ENCODE data around the gene UNC45A. TPM values are rescaled to one million over a fixed set of nuclear protein-coding genes. Genes with fewer than 3 reads are reported as not detected.
"Not testable (repeated sequence)": the region's sequence is repeated elsewhere in the genome, so short reads cannot be mapped to it uniquely, and the experiment has no call there.

The UNC45A gene
- total RNA-seq, 1 donor from 2014 or later: 56.2 TPM

DNA sequence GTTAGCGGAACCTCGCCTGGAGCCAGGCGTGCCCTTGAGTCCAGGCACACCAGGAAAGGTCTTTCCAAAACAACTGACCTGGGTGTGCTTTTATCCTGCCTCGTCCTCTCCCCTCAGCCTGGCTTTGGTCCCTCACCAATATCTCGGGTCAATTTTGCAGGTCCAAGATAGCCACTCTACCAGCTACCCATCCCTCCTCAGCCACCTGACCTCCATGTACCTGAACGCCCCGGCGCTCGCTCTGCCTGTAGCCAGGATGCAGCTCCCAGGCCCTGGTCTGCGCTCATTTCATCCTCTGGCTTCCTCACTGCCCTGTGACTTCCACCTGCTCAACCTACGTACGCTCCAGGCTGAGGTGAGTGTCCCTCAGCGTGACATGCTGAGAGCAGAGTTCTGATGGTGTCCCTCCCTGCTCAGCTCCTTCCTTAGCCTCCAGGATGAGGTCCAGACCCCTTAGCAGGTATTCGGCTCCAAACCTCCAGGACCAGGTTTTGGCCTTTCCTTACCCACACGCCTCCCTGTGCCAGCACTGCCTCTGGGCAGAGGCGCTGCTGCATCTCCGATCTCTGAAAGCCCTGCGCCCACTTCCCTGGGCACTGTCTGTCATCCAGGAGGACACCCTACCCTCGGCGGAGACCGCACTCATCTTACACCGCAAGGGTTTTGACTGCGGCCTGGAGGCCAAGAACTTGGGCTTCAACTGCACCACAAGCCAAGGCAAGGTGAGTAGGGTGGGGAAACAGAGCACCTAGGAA is 16.9 kb upstream of the UNC45A start:
- Mint-ChIP-seq H3K36me3 (ENCODE audit: low read depth, unreplicated experiment) (peaks cover 24% of the 10 kb centered on the region), H3K9me3 (ENCODE audit: unreplicated experiment) (no peaks in the 10 kb centered on the region), H3K27me3 (ENCODE audit: low read depth, unreplicated experiment) (peaks cover 2% of the 10 kb centered on the region), H3K4me1 (ENCODE audit: low read depth, unreplicated experiment) (peaks cover 17% of the 10 kb centered on the region), H3K27ac (ENCODE audit: unreplicated experiment) (no peak overlapping the region), H3K4me3 (ENCODE audit: unreplicated experiment) (no peak overlapping the region)
- Histone ChIP-seq H3K36me3 (ENCODE audit: insufficient read depth, low read length) (peaks cover 3% of the 10 kb centered on the region), H4K20me1 (ENCODE audit: insufficient read depth, low read length) (no peaks in the 10 kb centered on the region), H3K79me2 (ENCODE audit: insufficient read depth, low read length) (no peaks in the 10 kb centered on the region), H3K27me3 (ENCODE audit: insufficient read depth, low read length) (no peaks in the 10 kb centered on the region), H3K4me1 (ENCODE audit: insufficient read depth, low read length) (peaks cover 7% of the 10 kb centered on the region), H3K9ac (ENCODE audit: low read length) (no peak overlapping the region), H3K4me2 (ENCODE audit: low read length) (no peak overlapping the region), H3K27ac (ENCODE audit: low read depth, low read length) (no peak overlapping the region), H3K9me3 (ENCODE audit: insufficient read depth, low read depth, low read length) (no peaks in the 10 kb centered on the region), H3K4me3 (ENCODE audit: insufficient read depth, low read depth, low read length) (no peak overlapping the region), H2AFZ (ENCODE audit: low read depth, low read length) (no peak overlapping the region)
- no peak for DNase-seq (ENCODE audit: low read depth)
- no peak for FAIRE-seq
- TF ChIP-seq EZH2 (IDR thresholded peaks at IDR 0.05; ENCODE audit: insufficient read depth, low read length): no peak
- TF ChIP-seq, protein P1, sequence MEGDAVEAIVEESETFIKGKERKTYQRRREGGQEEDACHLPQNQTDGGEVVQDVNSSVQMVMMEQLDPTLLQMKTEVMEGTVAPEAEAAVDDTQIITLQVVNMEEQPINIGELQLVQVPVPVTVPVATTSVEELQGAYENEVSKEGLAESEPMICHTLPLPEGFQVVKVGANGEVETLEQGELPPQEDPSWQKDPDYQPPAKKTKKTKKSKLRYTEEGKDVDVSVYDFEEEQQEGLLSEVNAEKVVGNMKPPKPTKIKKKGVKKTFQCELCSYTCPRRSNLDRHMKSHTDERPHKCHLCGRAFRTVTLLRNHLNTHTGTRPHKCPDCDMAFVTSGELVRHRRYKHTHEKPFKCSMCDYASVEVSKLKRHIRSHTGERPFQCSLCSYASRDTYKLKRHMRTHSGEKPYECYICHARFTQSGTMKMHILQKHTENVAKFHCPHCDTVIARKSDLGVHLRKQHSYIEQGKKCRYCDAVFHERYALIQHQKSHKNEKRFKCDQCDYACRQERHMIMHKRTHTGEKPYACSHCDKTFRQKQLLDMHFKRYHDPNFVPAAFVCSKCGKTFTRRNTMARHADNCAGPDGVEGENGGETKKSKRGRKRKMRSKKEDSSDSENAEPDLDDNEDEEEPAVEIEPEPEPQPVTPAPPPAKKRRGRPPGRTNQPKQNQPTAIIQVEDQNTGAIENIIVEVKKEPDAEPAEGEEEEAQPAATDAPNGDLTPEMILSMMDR (IDR thresholded peaks at IDR 0.05; ENCODE audit: insufficient read depth, low read depth, low read length): no peak

DNA sequence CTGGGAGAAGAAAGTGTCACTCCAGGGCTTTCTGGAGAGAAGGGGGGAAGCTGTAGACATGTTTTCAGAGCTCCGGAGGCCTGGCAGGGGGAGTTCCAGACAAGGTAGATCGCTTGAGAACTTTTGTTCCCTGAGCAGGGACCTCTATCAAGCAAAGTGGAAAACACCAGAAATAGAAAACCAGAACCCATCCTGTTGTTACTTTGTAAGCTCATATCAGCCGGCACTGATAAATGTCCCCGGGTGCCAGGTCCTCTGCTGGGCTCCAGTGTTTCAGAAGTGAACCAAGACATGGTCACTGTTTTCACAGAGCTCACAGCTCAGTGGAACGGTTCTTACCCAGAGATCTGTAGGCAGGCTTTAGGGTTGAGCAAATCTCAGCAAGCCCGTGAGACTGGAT is 16.2 kb upstream of the UNC45A start:
- no peak overlapping the region for H3K4me2 ChIP-seq (ENCODE audit: low read length)
- H3K4me1 ChIP-seq (ENCODE audit: insufficient read depth, low read length): peaks cover 7% of the 10 kb centered on the region
- Mint-ChIP-seq H3K27ac (ENCODE audit: unreplicated experiment) (no peak overlapping the region), H3K27me3 (ENCODE audit: low read depth, unreplicated experiment) (peaks cover 2% of the 10 kb centered on the region), H3K9me3 (ENCODE audit: unreplicated experiment) (no peaks in the 10 kb centered on the region), H3K4me1 (ENCODE audit: low read depth, unreplicated experiment) (peaks cover 17% of the 10 kb centered on the region), H3K4me3 (ENCODE audit: unreplicated experiment) (no peak overlapping the region), H3K36me3 (ENCODE audit: low read depth, unreplicated experiment) (peaks cover 23% of the 10 kb centered on the region)
- no peaks in the 10 kb centered on the region for H3K27me3 ChIP-seq (ENCODE audit: insufficient read depth, low read length)
- no peaks in the 10 kb centered on the region for H3K9me3 ChIP-seq (ENCODE audit: insufficient read depth, low read depth, low read length)
- no peak overlapping the region for H3K9ac ChIP-seq (ENCODE audit: low read length)
- DNase-seq (ENCODE audit: low read depth) (no peak), FAIRE-seq (no peak)
- no peaks in the 10 kb centered on the region for H3K79me2 ChIP-seq (ENCODE audit: insufficient read depth, low read length)
- H3K36me3 ChIP-seq (ENCODE audit: insufficient read depth, low read length): peaks cover 3% of the 10 kb centered on the region
- H2AFZ ChIP-seq (ENCODE audit: low read depth, low read length): no peak overlapping the region
- H3K27ac ChIP-seq (ENCODE audit: low read depth, low read length): no peak overlapping the region
- TF ChIP-seq EZH2 (IDR thresholded peaks at IDR 0.05; ENCODE audit: insufficient read depth, low read length): no peak
- TF ChIP-seq, protein P1 (IDR thresholded peaks at IDR 0.05; ENCODE audit: insufficient read depth, low read depth, low read length): no peak
- H3K4me3 ChIP-seq (ENCODE audit: insufficient read depth, low read depth, low read length): no peak overlapping the region
- H4K20me1 ChIP-seq (ENCODE audit: insufficient read depth, low read length): no peaks in the 10 kb centered on the region

DNA sequence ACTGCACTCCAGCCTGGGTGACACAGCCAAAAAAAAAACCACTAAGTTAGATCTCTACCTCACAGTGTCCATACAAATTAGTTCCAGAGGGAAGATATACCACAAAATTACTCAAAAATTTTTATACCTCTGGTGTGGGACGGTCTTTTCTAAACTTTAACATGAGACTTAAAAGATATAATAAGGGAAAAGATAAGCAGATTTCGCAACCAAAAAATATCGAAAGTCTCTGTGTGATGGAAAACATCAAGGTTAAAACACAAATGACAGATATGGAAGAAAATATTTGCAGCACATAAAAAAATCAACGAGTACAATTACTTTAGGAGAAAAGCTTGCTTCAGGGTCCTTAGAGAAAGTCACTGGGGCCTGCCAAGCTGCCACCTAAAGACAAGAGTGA is 13.2 kb upstream of the UNC45A start:
- Histone ChIP-seq H3K9ac (ENCODE audit: low read length) (no peak overlapping the region), H3K4me2 (ENCODE audit: low read length) (no peak overlapping the region), H3K4me1 (ENCODE audit: insufficient read depth, low read length) (no peaks in the 10 kb centered on the region), H3K4me3 (ENCODE audit: insufficient read depth, low read depth, low read length) (no peak overlapping the region), H4K20me1 (ENCODE audit: insufficient read depth, low read length) (no peaks in the 10 kb centered on the region), H3K36me3 (ENCODE audit: insufficient read depth, low read length) (peaks cover 3% of the 10 kb centered on the region), H3K27me3 (ENCODE audit: insufficient read depth, low read length) (no peaks in the 10 kb centered on the region), H3K9me3 (ENCODE audit: insufficient read depth, low read depth, low read length) (no peaks in the 10 kb centered on the region), H3K79me2 (ENCODE audit: insufficient read depth, low read length) (no peaks in the 10 kb centered on the region), H3K27ac (ENCODE audit: low read depth, low read length) (no peak overlapping the region), H2AFZ (ENCODE audit: low read depth, low read length) (no peak overlapping the region)
- FAIRE-seq (no peak), DNase-seq (ENCODE audit: low read depth) (no peak)
- peaks cover 2% of the 10 kb centered on the region for H3K27me3 Mint-ChIP-seq (ENCODE audit: low read depth, unreplicated experiment)
- H3K4me1 Mint-ChIP-seq (ENCODE audit: low read depth, unreplicated experiment): peaks cover 2% of the 10 kb centered on the region
- peaks cover 21% of the 10 kb centered on the region for H3K36me3 Mint-ChIP-seq (ENCODE audit: low read depth, unreplicated experiment)
- no peak overlapping the region for H3K27ac Mint-ChIP-seq (ENCODE audit: unreplicated experiment)
- no peak overlapping the region for H3K4me3 Mint-ChIP-seq (ENCODE audit: unreplicated experiment)
- TF ChIP-seq EZH2 (IDR thresholded peaks at IDR 0.05; ENCODE audit: insufficient read depth, low read length): no peak
- TF ChIP-seq, protein P1 (IDR thresholded peaks at IDR 0.05; ENCODE audit: insufficient read depth, low read depth, low read length): no peak
- no peaks in the 10 kb centered on the region for H3K9me3 Mint-ChIP-seq (ENCODE audit: unreplicated experiment)

DNA sequence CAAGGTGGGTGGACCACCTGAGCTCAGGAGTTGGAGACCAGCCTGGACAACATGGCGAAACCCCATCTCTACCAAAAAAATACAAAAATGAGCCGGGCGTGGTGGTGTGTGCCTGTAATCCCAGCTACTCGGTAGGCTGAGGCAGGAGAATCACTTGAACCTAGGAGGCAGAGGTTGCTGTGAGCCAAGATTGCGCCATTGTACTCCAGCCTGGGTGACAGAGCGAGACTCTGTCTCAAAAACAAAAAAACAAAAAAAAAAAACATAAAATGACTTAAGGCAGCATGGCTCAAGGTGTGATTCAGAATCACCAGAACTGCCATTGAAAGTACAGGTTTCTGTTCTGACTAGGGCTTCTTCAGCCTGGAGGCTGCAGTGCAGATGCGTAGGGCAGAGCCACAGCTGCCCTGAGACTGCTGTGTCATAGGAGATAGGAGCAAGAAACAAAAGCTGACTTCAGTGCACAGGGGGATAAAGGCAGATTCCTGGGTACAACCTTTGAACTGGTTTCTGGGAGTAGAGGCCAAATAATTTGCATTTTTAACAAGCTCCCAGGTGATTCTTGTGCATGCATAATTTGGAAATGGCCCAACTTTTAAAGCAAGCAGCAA is 12.3 kb upstream of the UNC45A start:
- not testable (repeated sequence) for H3K27ac ChIP-seq (ENCODE audit: low read depth, low read length); H3K36me3 ChIP-seq (ENCODE audit: insufficient read depth, low read length); H3K4me3 Mint-ChIP-seq (ENCODE audit: unreplicated experiment); H4K20me1 ChIP-seq (ENCODE audit: insufficient read depth, low read length); H3K4me2 ChIP-seq (ENCODE audit: low read length); H3K9me3 ChIP-seq (ENCODE audit: insufficient read depth, low read depth, low read length); DNase-seq (ENCODE audit: low read depth); H3K4me1 ChIP-seq (ENCODE audit: insufficient read depth, low read length); H2AFZ ChIP-seq (ENCODE audit: low read depth, low read length); H3K27ac Mint-ChIP-seq (ENCODE audit: unreplicated experiment); H3K9ac ChIP-seq (ENCODE audit: low read length); H3K79me2 ChIP-seq (ENCODE audit: insufficient read depth, low read length); H3K4me1 Mint-ChIP-seq (ENCODE audit: low read depth, unreplicated experiment); H3K4me3 ChIP-seq (ENCODE audit: insufficient read depth, low read depth, low read length); H3K27me3 Mint-ChIP-seq (ENCODE audit: low read depth, unreplicated experiment); H3K27me3 ChIP-seq (ENCODE audit: insufficient read depth, low read length); FAIRE-seq; H3K9me3 Mint-ChIP-seq (ENCODE audit: unreplicated experiment)
- peaks cover 18% of the 10 kb centered on the region for H3K36me3 Mint-ChIP-seq (ENCODE audit: low read depth, unreplicated experiment)

Measured in astrocyte (in vitro differentiated cells and primary cell).